OCI-LY7 (cell line): ENCODE data around the gene SCT. TPM values are rescaled to one million over a fixed set of nuclear protein-coding genes. Genes with fewer than 3 reads are reported as not detected.
"Not testable (repeated sequence)": the region's sequence is repeated elsewhere in the genome, so short reads cannot be mapped to it uniquely, and the experiment has no call there.

Source experiments
- BruUV-seq: library from RNA; stranded (reverse); fragments of 400-500 nt; replicated peaks from 2 replicates; lab custom pipeline; 2021; lab: Mats Ljungman, UMichigan
- CTCF ChIA-PET: fragments of 300-600 bp; sonication (Branson Sonifier 250); formaldehyde crosslinking; loops from one replicate; lab custom pipeline; 2022; ENCODE audit warnings: antibody characterized with exemption; ENCODE audit not compliant: unreplicated experiment; lab: Charles Lee
- POLR2A ChIA-PET: fragments of 300-600 bp; sonication (Branson Sonifier 250); formaldehyde crosslinking; loops from one replicate; lab custom pipeline; 2022; ENCODE audit warnings: antibody characterized with exemption; lab: Charles Lee
- DNase-seq: peaks from one replicate; pipeline ENCODE4 v3.0.0-alpha.2; 2015; ENCODE audit warnings: low spot score
- H2AFZ ChIP-seq: fragments of 200-600 bp; sonication (generic), shearing (Covaris generic); 2 replicates; pipeline ENCODE4 v1.6.1; 2014; ENCODE audit warnings: mild to moderate bottlenecking, antibody characterized with exemption, low read length, moderate library complexity
- H3K27ac ChIP-seq: fragments of 200-600 bp; sonication (generic); 2 replicates; pipeline ENCODE4 v1.5.1; 2014; ENCODE audit warnings: mixed run types, low read depth, mild to moderate bottlenecking, moderate library complexity, low read length, inconsistent platforms; ENCODE audit not compliant: poor library complexity, severe bottlenecking
- H3K36me3 ChIP-seq: fragments of 200-600 bp; sonication (generic); 2 replicates; pipeline ENCODE4 v1.6.1; 2014; ENCODE audit warnings: mild to moderate bottlenecking, antibody characterized with exemption, low read length, moderate library complexity, mixed read lengths; ENCODE audit not compliant: insufficient read depth
- H3K4me1 ChIP-seq: fragments of 200-600 bp; sonication (generic); 2 replicates; pipeline ENCODE4 v1.5.1; 2014; ENCODE audit warnings: mild to moderate bottlenecking, low read length; ENCODE audit not compliant: insufficient read depth, poor library complexity, severe bottlenecking
- H3K4me2 ChIP-seq: fragments of 200-600 bp; sonication (generic); 2 replicates; pipeline ENCODE4 v1.6.1; 2014; ENCODE audit warnings: mild to moderate bottlenecking, low read length
- H3K4me3 ChIP-seq: fragments of 200-600 bp; sonication (generic); 2 replicates; pipeline ENCODE4 v1.5.1; 2014; ENCODE audit warnings: mild to moderate bottlenecking, low read depth, low read length; ENCODE audit not compliant: poor library complexity, severe bottlenecking
- H3K79me2 ChIP-seq: fragments of 200-600 bp; sonication (generic); 2 replicates; pipeline ENCODE4 v1.6.1; 2016; ENCODE audit warnings: low read depth, mild to moderate bottlenecking, low read length, moderate library complexity, mixed read lengths; ENCODE audit not compliant: insufficient read depth
- H3K9me2 ChIP-seq: fragments of 200-600 bp; sonication (generic); 2 replicates; pipeline ENCODE4 v1.6.1; 2016; ENCODE audit warnings: mild to moderate bottlenecking, low read length, mixed read lengths; ENCODE audit not compliant: insufficient read depth
- H3K9me3 ChIP-seq: fragments of 200-600 bp; sonication (generic); 2 replicates; pipeline ENCODE4 v1.6.1; 2014; ENCODE audit warnings: mild to moderate bottlenecking, mixed run types, low read length, mixed read lengths
- H4K20me1 ChIP-seq: fragments of 200-600 bp; sonication (generic); 2 replicates; pipeline ENCODE4 v1.6.1; 2014; ENCODE audit warnings: mild to moderate bottlenecking, antibody characterized with exemption, low read length, moderate library complexity, mixed read lengths; ENCODE audit not compliant: insufficient read depth
- CTCF ChIP-seq: fragments of 200-600 bp; sonication (generic); conservative IDR thresholded peaks from 2 replicates; pipeline ENCODE4 v1.5.1; 2014; ENCODE audit warnings: mild to moderate bottlenecking, antibody characterized with exemption, low read length, moderate library complexity, mixed read lengths
- EZH2phosphoT487 ChIP-seq: fragments of 200-600 bp; sonication (generic); IDR thresholded peaks from 2 replicates; pipeline ENCODE4 v1.6.1; 2018; ENCODE audit warnings: low read depth, borderline replicate concordance, mild to moderate bottlenecking, mixed run types, antibody characterized with exemption, low read length, moderate library complexity, mixed read lengths
- intact Hi-C: fragments of 100-400 bp; cut with micrococcal nuclease; formaldehyde crosslinking; loops from one replicate; pipeline ENCODE4 v1.10.0; 2022; ENCODE audit not compliant: unreplicated experiment
- total RNA-seq, 2 experiments: library from RNA; depleted of rRNA in 1 of 2; stranded (reverse); fragments of >200 nt in 1 of 2; shearing (Covaris generic) in 1 of 2; gene quantifications; 2 replicates each; pipeline ENCODE4 v1.2.3, GENCODE V29; 2014 to 2022

SCT gene
- total RNA-seq, 2 experiments from 2014 or later: not detected

- Histone ChIP-seq H2AFZ (no peak overlapping the region), H4K20me1 (no peaks in the 10 kb centered on the region), H3K36me3 (peaks cover 59% of the 10 kb centered on the region), H3K4me1 (no peaks in the 10 kb centered on the region), H3K9me2 (no peaks in the 10 kb centered on the region), H3K4me2 (no peak overlapping the region), H3K9me3 (no peaks in the 10 kb centered on the region), H3K4me3 (no peak overlapping the region), H3K27ac (no peak overlapping the region), H3K79me2 (no peaks in the 10 kb centered on the region)
- TF ChIP-seq CTCF (no peak), EZH2phosphoT487 (no peak)
- intact Hi-C loops: no loop called here
- BruUV-seq: no TSS peak
- CTCF ChIA-PET: no interaction called here
- no peak for DNase-seq
- POLR2A ChIA-PET: interaction anchor here (0.6 kb wide), 1 partner anchor 45 kb away, joined by 3 read pairs; the partner anchor contains the start of gene TMEM80
Observed at GRCh38 chr11:650482-650881, 23.5 kb upstream of the SCT start.

DNA sequence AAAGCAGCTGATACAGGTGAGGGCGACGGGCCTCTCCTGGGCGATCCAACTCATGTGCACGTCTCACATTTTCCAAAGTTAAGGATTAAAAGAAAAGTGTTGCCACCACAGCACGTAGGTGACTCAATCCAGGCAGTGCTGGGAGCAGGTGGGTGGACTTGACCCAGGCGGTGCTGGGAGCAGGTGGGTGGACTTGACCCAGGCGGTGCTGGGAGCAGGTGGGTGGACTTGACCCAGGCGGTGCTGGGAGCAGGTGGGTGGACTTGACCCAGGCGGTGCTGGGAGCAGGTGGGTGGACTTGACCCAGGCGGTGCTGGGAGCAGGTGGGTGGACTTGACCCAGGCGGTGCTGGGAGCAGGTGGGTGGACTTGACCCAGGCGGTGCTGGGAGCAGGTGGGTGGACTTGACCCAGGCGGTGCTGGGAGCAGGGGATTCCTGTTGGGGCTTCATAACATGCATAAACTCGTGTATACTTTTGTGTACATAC, 20.7 kb upstream of the SCT start:
- H3K9me3 ChIP-seq, H3K4me3 ChIP-seq, H3K4me2 ChIP-seq, H3K4me1 ChIP-seq, CTCF ChIA-PET, DNase-seq, H4K20me1 ChIP-seq, H3K9me2 ChIP-seq, H2AFZ ChIP-seq, H3K79me2 ChIP-seq, POLR2A ChIA-PET, H3K27ac ChIP-seq, BruUV-seq, intact Hi-C loops: not testable (repeated sequence)
- H3K36me3 ChIP-seq: peaks cover 65% of the 10 kb centered on the region

GRCh38 chr11:646214-646613, 19.2 kb upstream of the SCT start:
- H3K27ac ChIP-seq: no peak overlapping the region
- intact Hi-C loops: no loop called here
- BruUV-seq: no TSS peak

More at GRCh38 chr11:646214-646613, 19.2 kb upstream of the SCT start:
- Histone ChIP-seq H3K79me2 (no peaks in the 10 kb centered on the region), H3K36me3 (peaks cover 59% of the 10 kb centered on the region), H3K4me2 (no peak overlapping the region), H2AFZ (no peak overlapping the region), H3K4me1 (no peaks in the 10 kb centered on the region), H3K9me3 (no peaks in the 10 kb centered on the region), H3K9me2 (no peaks in the 10 kb centered on the region), H3K4me3 (no peak overlapping the region), H4K20me1 (no peaks in the 10 kb centered on the region)
- TF ChIP-seq EZH2phosphoT487 (no peak), CTCF (no peak)
- CTCF ChIA-PET: no interaction called here
- POLR2A ChIA-PET: no interaction called here
- DNase-seq: no peak
